Upper lobe of right lung (tissue), 1 donor: Measurements from ENCODE around the gene CTSC. TPM values are rescaled to one million over a fixed set of nuclear protein-coding genes. Genes with fewer than 3 reads are reported as not detected.
A peak's percentile ranks its signal among the peaks of the same experiment; 100 is the strongest.

ENCODE experiments used
- ATAC-seq: fragments of 200-7000 bp; cut with Tn5 transposase; one replicate; pipeline ENCODE4 v1.9.1; 2020; ENCODE audit warnings: mild to moderate bottlenecking, moderate library complexity
- DNase-seq: peaks from one replicate; pipeline ENCODE4 v3.0.0-alpha.2; 2020
- H3K27ac ChIP-seq: fragments of 200-600 bp; one replicate; pipeline ENCODE4 v1.8.0; 2022
- H3K27me3 ChIP-seq: fragments of 200-600 bp; one replicate; pipeline ENCODE4 v1.8.0; 2022; ENCODE audit warnings: mild to moderate bottlenecking
- H3K36me3 ChIP-seq: fragments of 200-600 bp; one replicate; pipeline ENCODE4 v1.8.0; 2022
- H3K4me1 ChIP-seq: fragments of 200-600 bp; one replicate; pipeline ENCODE4 v1.8.0; 2022
- H3K4me3 ChIP-seq: fragments of 200-600 bp; one replicate; pipeline ENCODE4 v1.8.0; 2022; ENCODE audit warnings: mild to moderate bottlenecking
- H3K9me3 ChIP-seq: fragments of 200-600 bp; one replicate; pipeline ENCODE4 v1.8.0; 2022
- CTCF ChIP-seq: fragments of 200-600 bp; IDR thresholded peaks from one replicate; pipeline ENCODE4 v1.8.0; 2022; ENCODE audit warnings: antibody characterized with exemption
- intact Hi-C: fragments of 100-400 bp; cut with DNase I; formaldehyde crosslinking; loops from one replicate; pipeline ENCODE4 v1.11.0; 2022
- total RNA-seq: library from RNA; stranded (reverse); fragmentation: NEBNext Ultra II Directional; extraction: Animal tissue kit (Norgen Biotek cat#: 25700); gene quantifications from one replicate; pipeline ENCODE4 v1.2.1, GENCODE V29; 2021
- donor health status: DM: no; HTN: yes; CAD: no; lungs with severe emphysema.

The CTSC gene
- total RNA-seq, 1 donor from 2014 or later: 278 TPM

DNA sequence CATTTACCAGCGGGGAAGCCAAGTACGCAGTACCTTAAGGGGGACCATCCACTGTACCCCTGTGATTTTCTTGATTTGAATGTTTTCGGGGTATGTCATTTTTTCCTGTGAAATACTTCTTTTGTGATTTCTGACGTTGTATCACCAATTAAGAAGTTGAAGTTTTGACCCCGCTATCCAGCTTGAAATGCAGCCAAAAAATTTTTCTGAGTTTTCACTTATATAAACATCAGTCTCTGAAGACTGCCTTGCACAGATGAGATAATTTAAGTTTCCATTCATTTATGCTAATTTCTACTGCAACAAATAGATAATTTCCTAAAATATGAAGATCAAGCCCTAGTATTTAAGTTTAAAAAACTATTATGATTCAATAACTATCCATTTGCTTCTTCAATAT lies 20.0 kb downstream of the CTSC start:
- Histone ChIP-seq H3K4me3 (no peak overlapping the region), H3K9me3 (no peaks in the 10 kb centered on the region), H3K4me1 (peaks cover 22% of the 10 kb centered on the region), H3K36me3 (no peaks in the 10 kb centered on the region), H3K27ac (no peak overlapping the region), H3K27me3 (no peaks in the 10 kb centered on the region)
- intact Hi-C loops: no loop called here
- DNase-seq (no peak), ATAC-seq (no peak)
- no peak for TF ChIP-seq CTCF

GRCh38 chr11:88315981-88316441 lies 21.5 kb downstream of the CTSC start:
- DNase-seq: no peak
- Histone ChIP-seq H3K4me3 (no peak overlapping the region), H3K27ac (no peak overlapping the region), H3K27me3 (no peaks in the 10 kb centered on the region), H3K4me1 (peaks cover 22% of the 10 kb centered on the region), H3K36me3 (peaks cover 2% of the 10 kb centered on the region), H3K9me3 (no peaks in the 10 kb centered on the region)
- intact Hi-C loops: no loop called here
- TF ChIP-seq CTCF: no peak
- ATAC-seq: no peak

- no peak for TF ChIP-seq CTCF
- Histone ChIP-seq H3K27ac (no peak overlapping the region), H3K36me3 (peaks cover 3% of the 10 kb centered on the region), H3K9me3 (no peaks in the 10 kb centered on the region), H3K4me1 (peaks cover 18% of the 10 kb centered on the region), H3K27me3 (no peaks in the 10 kb centered on the region), H3K4me3 (no peak overlapping the region)
- intact Hi-C loops: no loop called here
- DNase-seq (no peak), ATAC-seq (peak; percentile 40)
These were observed 22.5 kb downstream of the CTSC start for GRCh38 chr11:88315015-88315414.

DNA sequence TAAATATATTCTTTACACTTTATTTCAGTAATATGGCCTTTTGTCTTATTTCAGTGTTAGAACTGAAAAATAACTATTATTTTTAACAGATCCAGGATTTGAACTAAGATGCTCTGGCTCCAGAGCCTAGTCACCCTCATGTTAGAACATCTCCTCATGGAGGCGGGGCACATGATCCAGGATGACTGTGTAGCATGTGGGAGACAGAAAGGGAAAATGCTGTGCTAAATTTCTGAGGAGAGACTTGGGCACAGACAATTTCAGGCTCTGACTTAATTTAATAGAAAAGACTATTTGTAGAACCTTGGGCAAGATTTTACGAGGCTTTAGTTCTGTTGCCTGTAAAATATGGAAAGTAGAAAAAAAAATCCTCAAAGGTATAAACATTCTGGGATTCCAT lies 24.1 kb downstream of the CTSC start:
- Histone ChIP-seq H3K9me3 (no peaks in the 10 kb centered on the region), H3K27me3 (no peaks in the 10 kb centered on the region), H3K27ac (no peak overlapping the region), H3K4me1 (peaks cover 13% of the 10 kb centered on the region), H3K36me3 (peaks cover 12% of the 10 kb centered on the region), H3K4me3 (no peak overlapping the region)
- intact Hi-C loops: no loop called here
- no peak for TF ChIP-seq CTCF
- DNase-seq: no peak
- no peak for ATAC-seq

- ATAC-seq (no peak), DNase-seq (no peak)
- Histone ChIP-seq H3K27ac (no peak overlapping the region), H3K4me1 (peaks cover 4% of the 10 kb centered on the region), H3K36me3 (peaks cover 17% of the 10 kb centered on the region), H3K4me3 (no peak overlapping the region), H3K9me3 (no peaks in the 10 kb centered on the region), H3K27me3 (no peaks in the 10 kb centered on the region)
- no peak for TF ChIP-seq CTCF
- intact Hi-C loops: no loop called here
These were observed 24.9 kb downstream of the CTSC start for GRCh38 chr11:88312628-88313027.

DNA sequence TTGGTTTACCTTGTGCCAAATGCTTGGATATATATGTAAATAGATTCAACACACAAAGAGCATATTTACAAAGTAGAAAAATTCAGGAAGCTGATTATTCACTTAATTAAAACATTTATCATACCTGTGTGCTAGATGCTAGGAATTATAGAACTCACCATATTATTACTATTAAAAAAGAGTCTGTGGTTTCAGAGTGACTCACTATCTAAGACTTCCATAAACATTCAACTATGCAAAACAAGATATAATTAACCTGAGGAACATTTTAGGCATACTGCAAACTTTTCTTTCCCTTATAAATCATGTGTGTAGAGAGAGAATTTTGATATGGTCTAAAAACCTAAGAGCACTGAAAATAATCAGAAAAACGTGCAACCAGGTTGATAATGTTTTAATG lies 27.3 kb downstream of the CTSC start:
- DNase-seq (no peak), ATAC-seq (no peak)
- no peaks in the 10 kb centered on the region for H3K9me3 ChIP-seq
- TF ChIP-seq CTCF: no peak
- no peak overlapping the region for H3K27ac ChIP-seq
- H3K4me1 ChIP-seq: no peaks in the 10 kb centered on the region
- H3K4me3 ChIP-seq: no peak overlapping the region
- H3K36me3 ChIP-seq: peaks cover 17% of the 10 kb centered on the region
- H3K27me3 ChIP-seq: no peaks in the 10 kb centered on the region
- intact Hi-C loops: no loop called here
